GM12878 (cell line): ENCODE results near the gene MAGI2. TPM values are rescaled to one million over a fixed set of nuclear protein-coding genes. Genes with fewer than 3 reads are reported as not detected.

Experiments used
- ATAC-seq: fragments of 200-7000 bp; cut with Tn5 transposase; 3 replicates; pipeline ENCODE4 v1.9.1; 2020; ENCODE audit warnings: mild to moderate bottlenecking, moderate library complexity
- BruUV-seq: library from RNA; stranded (reverse); fragments of 400-500 nt; replicated peaks from 2 replicates; lab custom pipeline; 2021; lab: Mats Ljungman, UMichigan
- CTCF ChIA-PET: fragments of 300-600 bp; sonication (Branson Sonifier 250); formaldehyde crosslinking; extraction: SDS; loops from one replicate; lab custom pipeline; 2021; ENCODE audit warnings: inconsistent platforms; lab: Yijun Ruan, JAX
- POLR2A ChIA-PET: fragments of 350-600 bp; formaldehyde crosslinking; extraction: SDS; loops from one replicate; lab custom pipeline; 2021; ENCODE audit warnings: inconsistent platforms; lab: Charles Lee
- RAD21 ChIA-PET: fragments of 300-600 bp; sonication (Branson Sonifier 250); formaldehyde crosslinking; loops from one replicate; lab custom pipeline; 2023; ENCODE audit warnings: antibody characterized with exemption; ENCODE audit not compliant: unreplicated experiment; lab: Charles Lee
- SMC1A ChIA-PET: fragments of 300-600 bp; sonication (Branson Sonifier 250); formaldehyde crosslinking; loops from one replicate; lab custom pipeline; 2023; ENCODE audit not compliant: unreplicated experiment, uncharacterized antibody; lab: Charles Lee
- DNase-seq: peaks from one replicate; pipeline ENCODE4 v3.0.0-alpha.2; 2011; ENCODE audit warnings: low read depth, low spot score
- FAIRE-seq: peaks from 3 replicates; lab custom pipeline; 2011; peaks lifted over from hg19 to GRCh38; lab: Jason Lieb, UNC
- H2AFZ ChIP-seq: 2 replicates; pipeline ENCODE4 v1.6.0; 2011; ENCODE audit warnings: low read depth, low read length, control low read depth; ENCODE audit not compliant: control insufficient read depth
- H3K27ac ChIP-seq: 2 replicates; pipeline ENCODE4 v1.5.1; 2011; ENCODE audit warnings: control low read depth; ENCODE audit not compliant: control insufficient read depth, insufficient read depth
- H3K27me3 ChIP-seq, 2 experiments: replicated peaks in 1 of 2; 2 replicates each; pipeline versions ENCODE4 v1.6.0 to v1.6.1; 2011; ENCODE audit warnings: low read length in 1 of 2; ENCODE audit not compliant: control insufficient read depth in 2 of 2, insufficient read depth in 2 of 2
- H3K36me3 ChIP-seq, 2 experiments: 2 replicates each; pipeline ENCODE4 v1.5.1; 2011; ENCODE audit warnings: low read length in 1 of 2; ENCODE audit not compliant: control insufficient read depth in 2 of 2, insufficient read depth in 2 of 2
- H3K4me1 ChIP-seq: 2 replicates; pipeline ENCODE4 v1.6.1; 2011; ENCODE audit warnings: mild to moderate bottlenecking, low read length, moderate library complexity, mixed read lengths; ENCODE audit not compliant: control insufficient read depth, insufficient read depth
- H3K4me2 ChIP-seq: 2 replicates; pipeline ENCODE4 v1.6.0; 2011; ENCODE audit warnings: control low read depth; ENCODE audit not compliant: control insufficient read depth, insufficient read depth
- H3K4me3 ChIP-seq: fragments of 200-600 bp; sonication (generic); 2 replicates; pipeline ENCODE4 v1.5.1; 2016
- H3K79me2 ChIP-seq: 2 replicates; pipeline ENCODE4 v1.6.0; 2011; ENCODE audit warnings: low read length; ENCODE audit not compliant: control insufficient read depth, insufficient read depth
- H3K9ac ChIP-seq: 2 replicates; pipeline ENCODE4 v1.8.0; 2011; ENCODE audit warnings: low read length, control low read depth, mixed read lengths; ENCODE audit not compliant: control insufficient read depth, insufficient read depth
- H3K9me3 ChIP-seq: replicated peaks from 3 replicates; pipeline ENCODE4 v1.5.1; 2011; ENCODE audit warnings: mild to moderate bottlenecking, low read length; ENCODE audit not compliant: control insufficient read depth, insufficient read depth
- H4K20me1 ChIP-seq: 2 replicates; pipeline ENCODE4 v1.6.0; 2011; ENCODE audit not compliant: control insufficient read depth, insufficient read depth
- BMI1 ChIP-seq: fragments of 450-650 bp; IDR thresholded peaks from 2 replicates; pipeline ENCODE4 v1.6.1; 2016; ENCODE audit warnings: mild to moderate bottlenecking, moderate library complexity, borderline replicate concordance
- CHD2 ChIP-seq: IDR thresholded peaks from 2 replicates; pipeline ENCODE4 v1.6.1; 2011; ENCODE audit warnings: low read depth, low read length, improper control_type of control experiment, borderline replicate concordance
- ETV6 ChIP-seq, 2 experiments: fragments of 450-650 bp in 1 of 2; IDR thresholded peaks in 1 of 2; conservative IDR thresholded peaks in 1 of 2; 2 replicates each; pipeline ENCODE4 v1.6.1; 2014; ENCODE audit warnings: antibody characterized with exemption in 1 of 2, borderline replicate concordance in 1 of 2, low read depth in 1 of 2, mild to moderate bottlenecking in 1 of 2, moderate library complexity in 1 of 2
- EZH2 ChIP-seq: IDR thresholded peaks from 2 replicates; pipeline ENCODE4 v1.6.1; 2012; ENCODE audit warnings: low read depth, mild to moderate bottlenecking, control low read depth, inconsistent platforms, low read length, borderline replicate concordance; ENCODE audit not compliant: control insufficient read depth
- IKZF1 ChIP-seq: fragments of 450-650 bp; conservative IDR thresholded peaks from 2 replicates; pipeline ENCODE4 v1.6.1; 2017; ENCODE audit warnings: antibody characterized with exemption, mild to moderate bottlenecking
- IRF4 ChIP-seq: IDR thresholded peaks from 2 replicates; pipeline ENCODE4 v1.6.1; 2011; ENCODE audit warnings: low read depth, low read length
- JUND ChIP-seq: IDR thresholded peaks from 2 replicates; pipeline ENCODE4 v1.6.1; 2012; ENCODE audit warnings: low read depth, mild to moderate bottlenecking, low read length, improper control_type of control experiment, moderate library complexity
- KAT2A ChIP-seq: conservative IDR thresholded peaks from 2 replicates; pipeline ENCODE4 v1.6.1; 2011; ENCODE audit warnings: low read depth, low read length; ENCODE audit not compliant: control insufficient read depth
- KDM1A ChIP-seq: fragments of 200-600 bp; sonication (generic); IDR thresholded peaks from 2 replicates; pipeline ENCODE4 v1.6.1; 2016; ENCODE audit warnings: borderline replicate concordance
- LARP7 ChIP-seq: fragments of 450-650 bp; IDR thresholded peaks from 2 replicates; pipeline ENCODE4 v1.6.1; 2017; ENCODE audit warnings: mild to moderate bottlenecking
- NKRF ChIP-seq: fragments of 450-650 bp; conservative IDR thresholded peaks from 2 replicates; pipeline ENCODE4 v1.6.1; 2017; ENCODE audit warnings: mild to moderate bottlenecking, moderate library complexity
- NRF1 ChIP-seq: conservative IDR thresholded peaks from 2 replicates; pipeline ENCODE4 v1.6.1; 2011; ENCODE audit warnings: mild to moderate bottlenecking, low read depth, low read length, improper control_type of control experiment
- POLR2AphosphoS2 ChIP-seq: IDR thresholded peaks from 2 replicates; pipeline ENCODE4 v1.6.1; 2011; ENCODE audit warnings: low read depth, mild to moderate bottlenecking, low read length, improper control_type of control experiment, moderate library complexity
- STAT3 ChIP-seq: IDR thresholded peaks from 2 replicates; pipeline ENCODE4 v1.6.1; 2011; ENCODE audit warnings: low read depth, low read length, improper control_type of control experiment
- TARDBP ChIP-seq: IDR thresholded peaks from 2 replicates; pipeline ENCODE4 v1.6.1; 2016; ENCODE audit warnings: borderline replicate concordance
- ZBTB33 ChIP-seq: fragments of 450-650 bp; IDR thresholded peaks from 2 replicates; pipeline ENCODE4 v1.6.1; 2017; ENCODE audit warnings: mild to moderate bottlenecking
- WGBS: methylation state at CpG from one replicate; pipeline ENCODE4 v1.1.6; 2016; ENCODE audit warnings: low lambda C conversion rate; ENCODE audit not compliant: insufficient replicate concordance, insufficient coverage; ENCODE audit errors: missing lambda C conversion rate; 5-methylcytosine and 5-hydroxymethylcytosine counted together
- in situ Hi-C: fragments of 300-500 bp; cut with MboI; formaldehyde crosslinking; loops from 9 replicates; pipeline ENCODE4 v1.14.3; 2018; ENCODE audit warnings: mixed read lengths
- intact Hi-C: fragments of 100-400 bp; cut with micrococcal nuclease; formaldehyde crosslinking; loops from one replicate; pipeline ENCODE4 v1.14.2; 2022; ENCODE audit not compliant: unreplicated experiment
- polyA plus RNA-seq, 11 experiments: library from polyadenylated mRNA; depleted of rRNA in 4 of 11; unstranded in 6 of 11; stranded (reverse) in 5 of 11; fragments of >200 nt; fragmentation: Nextera tagmentation in 4 of 11; fragmentation: Illumina TruSeq in 1 of 11; extraction: Ambion mirVana in 4 of 11; extraction: Trizol in 1 of 11; gene quantifications; 1 replicate in 1 of 11; 2 replicates in 10 of 11; pipeline versions ENCODE4 v1.2.1 to v1.2.3, GENCODE V29; 2011 to 2016; ENCODE audit warnings: inconsistent platforms in 2 of 11, missing spikeins in 2 of 11, low read depth in 1 of 11
- total RNA-seq, 4 experiments: library from RNA; depleted of rRNA in 3 of 4; stranded (reverse); fragments of >200 nt in 3 of 4; fragmentation: Illumina TruSeq in 1 of 4; extraction: Trizol in 1 of 4; gene quantifications; 2 replicates each; pipeline versions ENCODE4 v1.2.1 to v1.2.3, GENCODE V29; 2013 to 2021

The MAGI2 gene
- total and polyA plus RNA-seq, 10 of the 15 experiments (the other 5 are each of a cell fraction or from before 2014, with no cell fraction given) = 0.01 to 0.31 (median 0.05) TPM; not detected in 2

GRCh38 chr7:78835897-78836296 is 617.6 kb downstream of the MAGI2 start:
- Histone ChIP-seq H2AFZ (no peak overlapping the region), H3K36me3 (no peaks in the 10 kb centered on the region), H3K9me3 (no peaks in the 10 kb centered on the region), H3K79me2 (no peaks in the 10 kb centered on the region), H3K4me3 (no peak overlapping the region), H3K27ac (no peak overlapping the region), H3K4me1 (no peaks in the 10 kb centered on the region), H3K9ac (no peak overlapping the region), H3K4me2 (no peak overlapping the region), H4K20me1 (no peaks in the 10 kb centered on the region), H3K27me3 (no peaks in the 10 kb centered on the region)
- intact Hi-C loops (no loop called here), in situ Hi-C loops (no loop called here)
- ChIA-PET RAD21 (no interaction called here), POLR2A (no interaction called here), CTCF (no interaction called here), SMC1A (interaction anchor here (0.6 kb wide), 1 partner anchor 50 kb away, joined by 3 read pairs; no protein-coding TSS in a partner anchor)
- BruUV-seq = no TSS peak
- WGBS = 22% methylated on average over 5 of the region's 5 CpGs
- no peak for ATAC-seq
- no peak for FAIRE-seq
- no peak for TF ChIP-seq KAT2A
- no peak for TF ChIP-seq NKRF
- TF ChIP-seq NRF1 = no peak
- TF ChIP-seq ETV6 (conservative IDR thresholded peaks at IDR 0.05 in 1 of 2, IDR thresholded peaks at IDR 0.05 in 1 of 2; ENCODE audit: borderline replicate concordance in 1 of 2, low read depth in 1 of 2) = no peak
- no peak for TF ChIP-seq POLR2AphosphoS2
- TF ChIP-seq IRF4 = no peak
- no peak for TF ChIP-seq BMI1
- TF ChIP-seq JUND = no peak
- TF ChIP-seq CHD2 = no peak
- no peak for TF ChIP-seq LARP7
- no peak for TF ChIP-seq EZH2
- no peak for TF ChIP-seq ZBTB33
- TF ChIP-seq TARDBP = no peak
- no peak for TF ChIP-seq KDM1A
- TF ChIP-seq IKZF1 = no peak
- TF ChIP-seq STAT3 = no peak
- no peak for DNase-seq
